ENCODE data around the gene SH3RF3.

DNA sequence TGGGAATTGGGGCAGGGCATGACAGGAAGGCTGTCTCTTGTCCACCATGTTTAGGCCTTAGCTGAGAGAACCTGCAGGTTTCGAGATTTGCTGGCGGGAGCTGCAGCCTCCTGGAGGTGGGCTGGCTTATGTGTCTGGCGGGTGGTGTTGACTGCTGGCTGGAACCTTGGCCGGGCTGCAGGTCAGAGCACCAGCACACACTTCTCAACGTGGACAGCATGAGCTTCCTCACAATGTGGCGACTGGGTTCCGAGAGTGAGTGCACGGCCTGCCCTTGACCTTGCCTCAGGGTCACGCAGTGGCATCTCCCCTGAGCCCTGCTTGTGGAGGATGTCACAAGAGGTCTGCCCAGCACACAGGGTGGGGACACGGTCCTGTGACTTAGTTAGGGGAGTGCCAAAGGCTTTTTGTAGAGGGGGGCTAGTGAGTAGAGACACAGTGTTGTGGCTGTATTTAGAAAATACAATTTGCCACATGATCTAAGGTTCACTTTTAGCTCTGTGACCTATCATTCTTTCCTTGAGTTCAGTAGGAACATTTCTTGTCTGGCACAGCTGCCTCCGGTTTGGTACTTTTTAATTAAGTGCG is 350.0 kb downstream of the SH3RF3 start:
- TF ChIP-seq, protein P1, sequence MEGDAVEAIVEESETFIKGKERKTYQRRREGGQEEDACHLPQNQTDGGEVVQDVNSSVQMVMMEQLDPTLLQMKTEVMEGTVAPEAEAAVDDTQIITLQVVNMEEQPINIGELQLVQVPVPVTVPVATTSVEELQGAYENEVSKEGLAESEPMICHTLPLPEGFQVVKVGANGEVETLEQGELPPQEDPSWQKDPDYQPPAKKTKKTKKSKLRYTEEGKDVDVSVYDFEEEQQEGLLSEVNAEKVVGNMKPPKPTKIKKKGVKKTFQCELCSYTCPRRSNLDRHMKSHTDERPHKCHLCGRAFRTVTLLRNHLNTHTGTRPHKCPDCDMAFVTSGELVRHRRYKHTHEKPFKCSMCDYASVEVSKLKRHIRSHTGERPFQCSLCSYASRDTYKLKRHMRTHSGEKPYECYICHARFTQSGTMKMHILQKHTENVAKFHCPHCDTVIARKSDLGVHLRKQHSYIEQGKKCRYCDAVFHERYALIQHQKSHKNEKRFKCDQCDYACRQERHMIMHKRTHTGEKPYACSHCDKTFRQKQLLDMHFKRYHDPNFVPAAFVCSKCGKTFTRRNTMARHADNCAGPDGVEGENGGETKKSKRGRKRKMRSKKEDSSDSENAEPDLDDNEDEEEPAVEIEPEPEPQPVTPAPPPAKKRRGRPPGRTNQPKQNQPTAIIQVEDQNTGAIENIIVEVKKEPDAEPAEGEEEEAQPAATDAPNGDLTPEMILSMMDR (IDR thresholded peaks at IDR 0.05), result no peak
- no peak for TF ChIP-seq POLR2AphosphoS5 (IDR thresholded peaks at IDR 0.05)
- no peak for TF ChIP-seq POLR2A (IDR thresholded peaks at IDR 0.05)

Data from upper lobe of left lung (tissue), 4 donors.